ENCODE measurements around the gene CALN1. TPM values are rescaled to one million over a fixed set of nuclear protein-coding genes. Genes with fewer than 3 reads are reported as not detected.

CALN1 gene
- polyA plus RNA-seq, 1 experiment, result not detected

DNA sequence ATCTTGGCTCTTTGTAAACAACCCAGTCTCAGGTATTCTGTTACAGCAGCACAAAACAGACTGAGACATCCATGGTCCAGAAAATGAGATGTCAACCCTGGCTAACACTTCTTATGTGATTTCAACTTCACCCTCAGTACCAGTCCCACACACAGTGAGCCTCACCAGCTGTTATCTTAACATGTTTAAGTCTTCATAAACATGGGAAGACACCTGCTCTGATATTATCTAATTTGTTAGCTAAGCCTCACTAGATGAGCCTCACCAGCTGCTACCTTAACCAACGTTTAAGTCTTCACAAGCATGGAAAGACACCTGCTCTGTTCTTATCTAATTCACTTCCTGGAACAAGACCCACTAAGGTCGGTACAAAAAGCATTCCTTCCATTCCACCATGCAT, 130.8 kb downstream of the CALN1 start:
- DNase-seq (ENCODE audit: low read depth), result no peak
- POLR2A ChIA-PET, result no interaction called here
- H3K4me3 ChIP-seq (ENCODE audit: low read depth, low read length), result no peak overlapping the region
- TF ChIP-seq, protein P1, sequence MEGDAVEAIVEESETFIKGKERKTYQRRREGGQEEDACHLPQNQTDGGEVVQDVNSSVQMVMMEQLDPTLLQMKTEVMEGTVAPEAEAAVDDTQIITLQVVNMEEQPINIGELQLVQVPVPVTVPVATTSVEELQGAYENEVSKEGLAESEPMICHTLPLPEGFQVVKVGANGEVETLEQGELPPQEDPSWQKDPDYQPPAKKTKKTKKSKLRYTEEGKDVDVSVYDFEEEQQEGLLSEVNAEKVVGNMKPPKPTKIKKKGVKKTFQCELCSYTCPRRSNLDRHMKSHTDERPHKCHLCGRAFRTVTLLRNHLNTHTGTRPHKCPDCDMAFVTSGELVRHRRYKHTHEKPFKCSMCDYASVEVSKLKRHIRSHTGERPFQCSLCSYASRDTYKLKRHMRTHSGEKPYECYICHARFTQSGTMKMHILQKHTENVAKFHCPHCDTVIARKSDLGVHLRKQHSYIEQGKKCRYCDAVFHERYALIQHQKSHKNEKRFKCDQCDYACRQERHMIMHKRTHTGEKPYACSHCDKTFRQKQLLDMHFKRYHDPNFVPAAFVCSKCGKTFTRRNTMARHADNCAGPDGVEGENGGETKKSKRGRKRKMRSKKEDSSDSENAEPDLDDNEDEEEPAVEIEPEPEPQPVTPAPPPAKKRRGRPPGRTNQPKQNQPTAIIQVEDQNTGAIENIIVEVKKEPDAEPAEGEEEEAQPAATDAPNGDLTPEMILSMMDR (IDR thresholded peaks at IDR 0.05; ENCODE audit: insufficient read depth, low read depth, low read length), result no peak
- H3K27me3 ChIP-seq (ENCODE audit: control insufficient read depth, insufficient read depth, low read length), result no peaks in the 10 kb centered on the region
- CTCF ChIA-PET, result interaction anchor here (0.6 kb wide), 1 partner anchor 344 kb away, joined by 3 read pairs; no protein-coding TSS in a partner anchor
- H3K36me3 ChIP-seq (ENCODE audit: control insufficient read depth, insufficient read depth, low read length), result no peaks in the 10 kb centered on the region

DNA sequence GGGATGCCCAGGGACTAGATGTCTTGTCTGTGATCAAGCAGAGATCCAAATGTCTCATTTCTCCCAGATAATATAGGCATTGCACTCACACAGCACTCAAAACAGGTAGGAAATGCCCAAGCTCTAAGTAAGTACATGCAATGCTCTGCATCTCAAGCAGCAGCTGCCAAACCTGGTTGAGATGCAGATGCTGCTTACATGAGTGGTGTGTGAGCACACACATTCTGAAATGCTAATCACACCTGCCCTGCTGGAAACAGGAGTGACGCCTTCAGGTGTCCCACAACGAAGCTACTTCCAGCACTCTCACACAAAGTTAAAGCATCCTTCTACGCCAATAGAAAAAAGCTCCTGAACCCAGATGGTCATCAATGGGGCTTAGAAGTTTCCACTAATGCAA, 132.9 kb downstream of the CALN1 start:
- H3K36me3 ChIP-seq (ENCODE audit: control insufficient read depth, insufficient read depth, low read length), result no peaks in the 10 kb centered on the region
- TF ChIP-seq, protein P1 (IDR thresholded peaks at IDR 0.05; ENCODE audit: insufficient read depth, low read depth, low read length), result no peak
- no peak overlapping the region for H3K4me3 ChIP-seq (ENCODE audit: low read depth, low read length)
- ChIA-PET POLR2A (no interaction called here), CTCF (no interaction called here)
- H3K27me3 ChIP-seq (ENCODE audit: control insufficient read depth, insufficient read depth, low read length), result no peaks in the 10 kb centered on the region
- DNase-seq (ENCODE audit: low read depth), result no peak

- no peak overlapping the region for H3K4me3 ChIP-seq (ENCODE audit: low read depth, low read length)
- CTCF ChIA-PET, result no interaction called here
- POLR2A ChIA-PET, result no interaction called here
- H3K36me3 ChIP-seq (ENCODE audit: control insufficient read depth, insufficient read depth, low read length), result no peaks in the 10 kb centered on the region
- DNase-seq (ENCODE audit: low read depth), result no peak
- TF ChIP-seq, protein P1 (IDR thresholded peaks at IDR 0.05; ENCODE audit: insufficient read depth, low read depth, low read length), result no peak
- no peaks in the 10 kb centered on the region for H3K27me3 ChIP-seq (ENCODE audit: control insufficient read depth, insufficient read depth, low read length)
Measured at GRCh38 chr7:72278550-72278949, 133.6 kb downstream of the CALN1 start.

DNA sequence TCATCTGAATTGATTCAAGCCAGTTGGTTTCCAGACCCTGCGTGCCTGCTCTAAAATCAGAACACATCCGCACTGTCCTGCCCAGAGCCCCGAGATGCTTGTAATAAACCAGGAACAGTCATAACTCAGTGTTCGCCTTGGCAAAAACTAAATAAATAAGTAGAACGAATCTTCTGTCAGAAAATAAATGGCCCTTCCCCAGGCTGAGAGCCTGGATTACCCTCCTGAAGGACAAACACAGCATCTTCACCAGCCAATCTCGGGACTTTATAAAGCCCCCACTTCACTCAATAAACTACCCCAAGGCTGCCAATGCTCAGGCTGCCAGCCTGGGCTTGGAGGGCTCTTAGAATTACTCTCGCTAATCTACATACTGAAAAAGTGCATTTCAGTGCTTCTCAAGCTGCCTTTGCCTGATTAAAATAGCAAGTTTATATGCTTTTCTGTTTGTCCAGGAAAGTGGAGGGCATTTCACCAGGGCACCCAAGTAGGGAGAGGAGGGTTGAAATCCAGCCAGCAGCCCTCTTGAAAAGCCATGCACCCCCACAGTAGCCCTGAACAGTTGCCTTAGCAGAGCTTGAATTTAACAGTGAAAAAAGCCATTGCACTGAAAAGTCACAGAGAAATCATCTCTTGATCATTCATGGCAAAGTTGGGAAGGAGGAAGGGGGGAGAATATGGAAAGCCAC, 136.6 kb downstream of the CALN1 start:
- CTCF ChIA-PET, result no interaction called here

DNA sequence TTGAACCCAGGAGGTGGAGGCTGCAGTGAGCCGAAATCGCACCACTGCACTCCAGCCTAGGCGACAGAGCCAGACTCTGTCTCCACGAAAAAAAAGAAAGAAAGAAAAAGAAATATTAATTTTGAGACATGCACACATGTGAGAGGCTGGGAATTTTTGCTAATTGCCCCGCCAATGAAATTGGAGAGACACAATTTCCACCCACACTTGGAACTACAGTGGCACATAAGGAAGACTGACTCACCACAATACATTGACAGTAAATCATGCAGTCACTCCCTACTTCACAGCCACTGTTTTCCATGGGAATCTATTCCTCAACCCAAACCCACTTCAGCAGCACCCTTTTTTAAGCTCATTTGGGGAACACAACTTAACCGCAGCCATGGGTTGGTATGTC, 139.7 kb downstream of the CALN1 start:
- TF ChIP-seq, protein P1 (IDR thresholded peaks at IDR 0.05; ENCODE audit: insufficient read depth, low read depth, low read length), result no peak
- no peaks in the 10 kb centered on the region for H3K27me3 ChIP-seq (ENCODE audit: control insufficient read depth, insufficient read depth, low read length)
- no peak for DNase-seq (ENCODE audit: low read depth)
- ChIA-PET CTCF (no interaction called here), POLR2A (no interaction called here)
- H3K4me3 ChIP-seq (ENCODE audit: low read depth, low read length), result no peak overlapping the region
- no peaks in the 10 kb centered on the region for H3K36me3 ChIP-seq (ENCODE audit: control insufficient read depth, insufficient read depth, low read length)

More for the DNA sequence above, 136.6 kb downstream of the CALN1 start:
- no peak overlapping the region for H3K4me3 ChIP-seq (ENCODE audit: low read depth, low read length)
- no peak for DNase-seq (ENCODE audit: low read depth)
- no peaks in the 10 kb centered on the region for H3K27me3 ChIP-seq (ENCODE audit: control insufficient read depth, insufficient read depth, low read length)
- TF ChIP-seq, protein P1 (IDR thresholded peaks at IDR 0.05; ENCODE audit: insufficient read depth, low read depth, low read length), result no peak
- POLR2A ChIA-PET, result no interaction called here
- H3K36me3 ChIP-seq (ENCODE audit: control insufficient read depth, insufficient read depth, low read length), result no peaks in the 10 kb centered on the region
